Activated naive CD4-positive, alpha-beta T cell treated with anti-CD3 and anti-CD28 coated beads, Interleukin-2, amount 50 U/mL, for 24 hours (primary cell): Measurements from ENCODE around the gene NTMT1.

ENCODE experiments used
- H3K27ac Mint-ChIP-seq: one replicate; pipeline ENCODE4 v1.8.0; 2021; ENCODE audit warnings: mild to moderate bottlenecking, mixed read lengths
- H3K27me3 Mint-ChIP-seq: one replicate; pipeline ENCODE4 v1.8.0; 2021; ENCODE audit warnings: mixed read lengths
- H3K36me3 Mint-ChIP-seq: one replicate; pipeline ENCODE4 v1.8.0; 2021; ENCODE audit warnings: mixed read lengths
- H3K4me1 Mint-ChIP-seq: one replicate; pipeline ENCODE4 v1.8.0; 2021; ENCODE audit warnings: mixed read lengths
- H3K4me3 Mint-ChIP-seq: one replicate; pipeline ENCODE4 v1.8.0; 2021; ENCODE audit warnings: mild to moderate bottlenecking, mixed read lengths
- H3K9me3 Mint-ChIP-seq: one replicate; pipeline ENCODE4 v1.8.0; 2021; ENCODE audit warnings: mixed read lengths

Gene NTMT1

GRCh38 chr9:129667378-129667777, 41.4 kb downstream of the NTMT1 start:
- Mint-ChIP-seq H3K4me3 (no peak overlapping the region), H3K36me3 (no peaks in the 10 kb centered on the region), H3K27me3 (peaks cover 4% of the 10 kb centered on the region), H3K27ac (no peak overlapping the region), H3K9me3 (no peaks in the 10 kb centered on the region), H3K4me1 (peaks cover 4% of the 10 kb centered on the region)

DNA sequence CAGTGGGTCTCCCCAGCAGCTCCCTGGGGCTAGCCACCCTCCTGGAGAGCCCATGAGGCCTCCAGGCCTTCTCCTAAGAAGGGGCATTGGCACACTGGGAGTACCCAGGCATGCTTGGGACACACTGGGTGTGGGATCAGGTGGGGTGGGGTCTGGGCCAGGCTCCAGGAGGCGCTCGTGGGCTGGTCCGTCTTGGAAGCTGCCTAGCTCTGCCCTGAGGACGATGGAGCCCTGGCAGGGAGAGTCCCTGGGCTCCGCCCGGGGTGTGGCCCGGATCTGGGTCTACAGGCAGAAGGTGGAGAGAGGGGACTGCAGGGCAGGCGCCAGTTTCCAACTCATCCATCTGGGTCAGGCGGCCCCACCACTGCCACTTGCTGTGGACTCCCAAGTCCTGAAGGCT, 41.9 kb downstream of the NTMT1 start:
- Mint-ChIP-seq H3K27ac (no peak overlapping the region), H3K4me1 (peaks cover 4% of the 10 kb centered on the region), H3K27me3 (peaks cover 4% of the 10 kb centered on the region), H3K36me3 (no peaks in the 10 kb centered on the region), H3K9me3 (no peaks in the 10 kb centered on the region), H3K4me3 (no peak overlapping the region)

GRCh38 chr9:129669141-129669718, 43.3 kb downstream of the NTMT1 start:
- Mint-ChIP-seq H3K9me3 (no peaks in the 10 kb centered on the region), H3K4me1 (peaks cover 4% of the 10 kb centered on the region), H3K36me3 (no peaks in the 10 kb centered on the region), H3K4me3 (no peak overlapping the region), H3K27me3 (peaks cover 4% of the 10 kb centered on the region), H3K27ac (no peak overlapping the region)

DNA sequence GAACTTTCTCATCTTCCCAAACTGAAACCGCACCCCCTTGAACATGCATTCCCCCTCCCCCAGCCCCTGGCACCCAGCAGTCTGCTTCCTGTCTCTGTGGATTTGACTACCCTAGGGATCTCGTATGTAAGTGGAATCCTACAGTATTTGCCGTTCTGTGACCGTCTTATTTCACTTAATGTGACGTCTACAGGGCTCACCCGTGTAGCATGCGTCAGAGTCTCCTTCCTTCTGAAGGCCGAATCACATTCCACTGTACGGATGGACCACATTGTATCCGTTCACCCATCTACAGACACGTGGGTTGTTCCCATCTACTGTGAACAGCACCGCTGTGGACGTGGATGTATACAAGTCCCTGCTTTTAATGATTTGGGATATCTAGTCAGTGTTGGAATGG, 44.0 kb downstream of the NTMT1 start:
- Mint-ChIP-seq H3K9me3 (no peaks in the 10 kb centered on the region), H3K4me3 (no peak overlapping the region), H3K4me1 (no peaks in the 10 kb centered on the region), H3K27ac (no peak overlapping the region), H3K36me3 (no peaks in the 10 kb centered on the region), H3K27me3 (peaks cover 4% of the 10 kb centered on the region)

DNA sequence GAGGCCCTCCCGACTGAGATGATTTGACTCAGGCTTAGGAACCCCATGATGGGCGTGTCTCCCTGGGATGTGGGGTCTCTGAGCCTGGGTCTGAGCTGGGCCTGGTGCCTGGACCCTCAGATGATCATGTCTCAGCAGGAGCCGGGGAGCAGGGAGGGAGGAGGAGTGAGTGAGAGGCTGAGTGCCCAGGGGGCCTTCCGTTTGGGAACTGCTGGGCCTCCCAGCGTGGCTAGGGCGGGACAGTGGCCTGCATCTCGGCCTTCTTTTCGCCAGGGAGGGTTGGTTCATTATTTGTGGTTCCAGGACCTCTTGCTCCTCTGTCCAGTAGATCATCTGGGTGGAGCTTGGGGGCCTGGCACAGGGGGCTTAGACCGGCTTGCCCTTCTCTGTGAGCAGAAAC, 45.1 kb downstream of the NTMT1 start:
- no peak overlapping the region for H3K4me3 Mint-ChIP-seq
- no peak overlapping the region for H3K27ac Mint-ChIP-seq
- no peaks in the 10 kb centered on the region for H3K9me3 Mint-ChIP-seq
- H3K4me1 Mint-ChIP-seq, result no peaks in the 10 kb centered on the region
- H3K27me3 Mint-ChIP-seq, result peaks cover 4% of the 10 kb centered on the region
- no peaks in the 10 kb centered on the region for H3K36me3 Mint-ChIP-seq

DNA sequence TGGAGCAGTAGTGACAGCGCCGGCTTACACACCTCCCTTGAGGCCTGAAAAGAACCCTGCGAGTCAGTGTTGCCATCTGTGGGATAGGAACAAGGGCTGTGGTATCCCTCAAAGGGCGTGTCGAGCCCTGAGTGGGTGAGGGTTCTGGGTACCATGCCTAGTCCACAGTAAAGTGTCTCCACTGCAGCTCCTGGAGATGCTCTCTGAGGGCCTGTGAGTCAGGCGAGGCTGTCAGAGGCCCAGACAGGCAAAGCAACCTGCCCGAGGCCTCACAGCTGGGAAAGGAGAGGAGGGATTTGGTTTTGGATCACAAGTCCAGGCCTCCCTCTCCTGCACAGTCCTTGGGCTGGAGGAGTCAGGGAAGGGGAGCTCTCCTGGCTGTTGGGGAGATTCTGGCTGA, 45.6 kb downstream of the NTMT1 start:
- no peaks in the 10 kb centered on the region for H3K36me3 Mint-ChIP-seq
- no peaks in the 10 kb centered on the region for H3K4me1 Mint-ChIP-seq

DNA sequence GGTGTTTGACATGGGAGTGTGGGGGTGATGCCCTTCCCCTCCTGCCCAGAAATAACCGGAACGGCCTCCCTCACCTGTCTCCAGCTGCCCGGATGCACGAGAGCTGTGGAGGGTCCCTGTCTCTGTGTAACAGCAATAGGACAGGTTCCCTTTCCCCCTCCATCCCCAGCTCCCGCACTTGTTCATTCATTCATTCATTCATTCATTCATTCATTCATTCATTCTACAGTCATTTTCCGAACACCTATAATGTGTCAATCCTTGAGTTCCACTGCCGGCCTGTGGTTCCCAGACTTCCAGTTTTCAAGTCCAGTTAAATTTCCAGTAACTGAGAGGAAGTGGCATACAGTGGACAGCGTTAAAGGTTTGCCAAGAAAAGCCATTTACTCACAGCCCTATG, 46.7 kb downstream of the NTMT1 start:
- Mint-ChIP-seq H3K4me3 (no peak overlapping the region), H3K4me1 (no peaks in the 10 kb centered on the region), H3K27me3 (peaks cover 4% of the 10 kb centered on the region), H3K36me3 (no peaks in the 10 kb centered on the region), H3K9me3 (no peaks in the 10 kb centered on the region), H3K27ac (no peak overlapping the region)

More for the DNA sequence above, 45.6 kb downstream of the NTMT1 start:
- Mint-ChIP-seq H3K9me3 (no peaks in the 10 kb centered on the region), H3K27me3 (peaks cover 4% of the 10 kb centered on the region), H3K27ac (no peak overlapping the region), H3K4me3 (no peak overlapping the region)

- H3K27me3 Mint-ChIP-seq, result peaks cover 5% of the 10 kb centered on the region
- no peak overlapping the region for H3K4me3 Mint-ChIP-seq
- no peak overlapping the region for H3K27ac Mint-ChIP-seq
- no peaks in the 10 kb centered on the region for H3K36me3 Mint-ChIP-seq
- H3K9me3 Mint-ChIP-seq, result no peaks in the 10 kb centered on the region
- H3K4me1 Mint-ChIP-seq, result no peaks in the 10 kb centered on the region
These were observed 47.6 kb downstream of the NTMT1 start for GRCh38 chr9:129673602-129674001.

GRCh38 chr9:129674229-129674628, 48.3 kb downstream of the NTMT1 start:
- H3K27me3 Mint-ChIP-seq, result peaks cover 5% of the 10 kb centered on the region
- no peaks in the 10 kb centered on the region for H3K9me3 Mint-ChIP-seq
- H3K27ac Mint-ChIP-seq, result no peak overlapping the region
- no peaks in the 10 kb centered on the region for H3K4me1 Mint-ChIP-seq
- no peak overlapping the region for H3K4me3 Mint-ChIP-seq
- no peaks in the 10 kb centered on the region for H3K36me3 Mint-ChIP-seq

- peaks cover 6% of the 10 kb centered on the region for H3K27me3 Mint-ChIP-seq
- no peak overlapping the region for H3K27ac Mint-ChIP-seq
- no peaks in the 10 kb centered on the region for H3K9me3 Mint-ChIP-seq
These were observed 49.7 kb downstream of the NTMT1 start for GRCh38 chr9:129675620-129676019.

DNA sequence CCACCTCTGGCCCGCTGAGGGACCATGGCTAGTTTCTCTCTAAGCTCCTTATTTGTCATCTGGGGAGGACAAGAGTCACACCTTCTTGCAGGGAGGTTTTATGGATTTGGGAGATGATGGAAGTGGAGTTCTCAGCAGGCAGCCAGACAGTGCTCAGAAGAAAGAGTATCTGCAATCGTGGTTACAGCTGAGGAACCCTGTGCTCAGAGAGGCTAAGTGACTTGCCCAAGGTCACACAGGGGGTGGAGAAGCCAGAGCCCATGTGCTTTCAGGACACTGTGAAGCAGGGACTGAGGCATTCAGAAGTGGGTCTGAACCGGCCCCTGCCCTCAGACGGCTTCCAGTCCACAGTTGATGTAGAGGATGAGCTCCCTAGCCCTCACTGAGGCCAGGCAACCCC, 50.3 kb downstream of the NTMT1 start:
- Mint-ChIP-seq H3K27me3 (peaks cover 7% of the 10 kb centered on the region), H3K36me3 (no peaks in the 10 kb centered on the region), H3K27ac (no peak overlapping the region)

More at GRCh38 chr9:129675620-129676019, 49.7 kb downstream of the NTMT1 start:
- H3K4me1 Mint-ChIP-seq, result no peaks in the 10 kb centered on the region
- no peaks in the 10 kb centered on the region for H3K36me3 Mint-ChIP-seq
- H3K4me3 Mint-ChIP-seq, result no peak overlapping the region

DNA sequence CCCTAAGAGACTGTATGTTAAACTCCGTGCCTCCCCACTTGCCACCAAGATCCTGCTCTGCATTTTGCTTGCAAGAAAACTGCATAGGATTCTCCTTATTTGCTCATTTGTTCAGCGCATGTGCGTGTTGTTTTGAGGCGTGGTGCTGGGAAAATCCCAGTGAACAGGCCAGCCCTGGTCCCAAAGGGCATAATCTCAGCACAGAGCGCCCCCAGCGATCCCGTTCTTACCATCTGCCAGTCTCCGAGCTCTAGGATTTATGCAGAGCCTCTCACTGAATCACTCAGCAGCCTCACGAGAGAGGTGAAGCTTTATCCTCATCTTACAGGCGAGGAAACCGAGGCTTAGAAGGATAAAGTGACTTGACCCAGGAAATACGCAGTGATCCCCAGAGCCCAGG, 51.0 kb downstream of the NTMT1 start:
- Mint-ChIP-seq H3K4me1 (no peaks in the 10 kb centered on the region), H3K27ac (no peak overlapping the region), H3K36me3 (no peaks in the 10 kb centered on the region), H3K4me3 (no peak overlapping the region), H3K9me3 (no peaks in the 10 kb centered on the region), H3K27me3 (peaks cover 7% of the 10 kb centered on the region)

More for the DNA sequence above, 50.3 kb downstream of the NTMT1 start:
- no peaks in the 10 kb centered on the region for H3K9me3 Mint-ChIP-seq
- no peak overlapping the region for H3K4me3 Mint-ChIP-seq
- H3K4me1 Mint-ChIP-seq, result no peaks in the 10 kb centered on the region

- Mint-ChIP-seq H3K27me3 (peaks cover 9% of the 10 kb centered on the region), H3K36me3 (no peaks in the 10 kb centered on the region), H3K9me3 (no peaks in the 10 kb centered on the region), H3K27ac (no peak overlapping the region), H3K4me1 (no peaks in the 10 kb centered on the region), H3K4me3 (no peak overlapping the region)
These were observed 51.5 kb downstream of the NTMT1 start for GRCh38 chr9:129677456-129677855.

DNA sequence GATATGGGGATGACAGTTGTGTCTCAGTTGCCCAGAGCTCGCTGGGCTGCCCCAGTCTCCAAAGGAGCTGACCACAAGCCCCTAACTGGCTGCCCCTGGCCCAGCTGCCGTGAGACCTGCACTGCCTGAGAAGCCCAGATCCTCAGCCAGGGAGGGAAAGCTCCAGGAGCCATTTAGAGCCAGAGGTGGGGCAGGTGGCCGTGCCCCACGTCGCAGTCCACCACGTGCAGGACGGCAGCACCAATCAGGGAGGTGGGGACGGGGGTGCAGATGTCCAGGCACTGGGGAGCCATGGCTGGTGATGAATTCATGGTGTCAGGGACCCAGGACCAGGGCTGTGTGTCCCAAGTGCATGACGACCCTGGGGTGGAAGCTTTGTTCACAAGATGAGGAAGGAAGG, 52.9 kb downstream of the NTMT1 start:
- H3K27ac Mint-ChIP-seq, result no peak overlapping the region
- no peak overlapping the region for H3K4me3 Mint-ChIP-seq
- H3K4me1 Mint-ChIP-seq, result no peaks in the 10 kb centered on the region
- no peaks in the 10 kb centered on the region for H3K9me3 Mint-ChIP-seq
- H3K27me3 Mint-ChIP-seq, result peaks cover 9% of the 10 kb centered on the region
- H3K36me3 Mint-ChIP-seq, result no peaks in the 10 kb centered on the region

- Mint-ChIP-seq H3K9me3 (no peaks in the 10 kb centered on the region), H3K4me1 (no peaks in the 10 kb centered on the region), H3K27me3 (peaks cover 9% of the 10 kb centered on the region), H3K27ac (no peak overlapping the region), H3K36me3 (no peaks in the 10 kb centered on the region), H3K4me3 (no peak overlapping the region)
These were observed 53.6 kb downstream of the NTMT1 start for GRCh38 chr9:129679537-129679936.

GRCh38 chr9:129681924-129682323, 56.0 kb downstream of the NTMT1 start:
- no peaks in the 10 kb centered on the region for H3K36me3 Mint-ChIP-seq
- peaks cover 8% of the 10 kb centered on the region for H3K27me3 Mint-ChIP-seq
- H3K4me3 Mint-ChIP-seq, result no peak overlapping the region
- H3K9me3 Mint-ChIP-seq, result no peaks in the 10 kb centered on the region
- no peaks in the 10 kb centered on the region for H3K4me1 Mint-ChIP-seq
- H3K27ac Mint-ChIP-seq, result no peak overlapping the region

GRCh38 chr9:129682381-129682780, 56.4 kb downstream of the NTMT1 start:
- no peak overlapping the region for H3K27ac Mint-ChIP-seq
- H3K36me3 Mint-ChIP-seq, result no peaks in the 10 kb centered on the region
- H3K9me3 Mint-ChIP-seq, result no peaks in the 10 kb centered on the region
- peaks cover 6% of the 10 kb centered on the region for H3K27me3 Mint-ChIP-seq
- H3K4me1 Mint-ChIP-seq, result no peaks in the 10 kb centered on the region
- no peak overlapping the region for H3K4me3 Mint-ChIP-seq
